ENCODE measurements around the gene SPINT2. TPM values are rescaled to one million over a fixed set of nuclear protein-coding genes. Genes with fewer than 3 reads are reported as not detected.

SPINT2 gene
- polyA plus RNA-seq, 1 donor (not counting 4 experiments of a cell fraction or from before 2014, with no cell fraction given) = 363 TPM

GRCh38 chr19:38315657-38316476, 51.5 kb downstream of the SPINT2 start, which contains the start of gene YIF1B:
Gene YIF1B (minus strand): TSS chr19:38315947. CDS start chr19:38315917, 30 bp downstream.
- peaks cover 25% of the 10 kb centered on the region for H3K79me2 ChIP-seq (ENCODE audit: control insufficient read depth, insufficient read depth, low read length)
- H3K4me3 ChIP-seq (ENCODE audit: control insufficient read depth in 2 of 3, extremely low read depth in 1 of 3, insufficient read depth in 2 of 3, low read depth in 1 of 3, low read length in 3 of 3) = peak within 1 kb of the TSS; percentile 70 to 93 (median 89)
- FAIRE-seq (peak; percentile 57), DNase-seq (ENCODE audit: low read depth, low spot score) (peak; percentile 91)
- peak within 1 kb of the TSS; percentile 86 for H3K4me2 ChIP-seq (ENCODE audit: control insufficient read depth, extremely low read depth, insufficient read depth, low read depth, low read length)
- H3K36me3 ChIP-seq (ENCODE audit: control insufficient read depth in 2 of 2, extremely low read depth in 1 of 2, insufficient read depth in 2 of 2, low read length in 2 of 2) = peaks cover 0 to 4% of the 10 kb centered on the region in 2 experiments
- no peaks in the 10 kb centered on the region for H3K27me3 ChIP-seq (ENCODE audit: control insufficient read depth, extremely low read depth, insufficient read depth, low read length)
- no peaks in the 10 kb centered on the region for H3K9me1 ChIP-seq (ENCODE audit: control insufficient read depth, extremely low read depth, insufficient read depth, low read length)
- peak within 1 kb of the TSS; percentile 83 for H3K27ac ChIP-seq (ENCODE audit: control insufficient read depth, insufficient read depth, low read length)
- H4K20me1 ChIP-seq (ENCODE audit: control insufficient read depth, extremely low read depth, insufficient read depth, low read length) = no peaks in the 10 kb centered on the region
- dilution Hi-C loops (cut with MboI; ENCODE audit: extremely low pct_ligation_motif_present, low sequenced_read_pairs) = no loop called here
- peak within 1 kb of the TSS; percentile 89 for H3K9ac ChIP-seq (ENCODE audit: control insufficient read depth, extremely low read depth, insufficient read depth, low read length)
- peaks cover 27% of the 10 kb centered on the region for H3K4me1 ChIP-seq (ENCODE audit: control insufficient read depth, extremely low read depth, insufficient read depth, low read length)
- peak within 1 kb of the TSS; percentile 54 for H2AFZ ChIP-seq (ENCODE audit: control insufficient read depth, low read length)
- no peak for TF ChIP-seq EZH2 (IDR thresholded peaks at IDR 0.05; ENCODE audit: low read length)
- TF ChIP-seq CTCF (optimal IDR thresholded peaks at IDR 0.05 in 1 of 3, IDR thresholded peaks at IDR 0.05 in 1 of 3, conservative IDR thresholded peaks at IDR 0.05 in 1 of 3; ENCODE audit: extremely low read depth in 1 of 3, insufficient read depth in 2 of 3, low read length in 3 of 3) = no peak
- H3K9me3 ChIP-seq (ENCODE audit: control insufficient read depth, low read depth, low read length) = no peaks in the 10 kb centered on the region

- peak overlapping the region; percentile 52 for H3K9ac ChIP-seq (ENCODE audit: control insufficient read depth, extremely low read depth, insufficient read depth, low read length)
- peak overlapping the region; percentile 53 for H3K27ac ChIP-seq (ENCODE audit: control insufficient read depth, insufficient read depth, low read length)
- no peak for FAIRE-seq
- TF ChIP-seq EZH2 (IDR thresholded peaks at IDR 0.05; ENCODE audit: low read length) (no peak), CTCF (optimal IDR thresholded peaks at IDR 0.05 in 1 of 3, IDR thresholded peaks at IDR 0.05 in 1 of 3, conservative IDR thresholded peaks at IDR 0.05 in 1 of 3; ENCODE audit: extremely low read depth in 1 of 3, insufficient read depth in 2 of 3, low read length in 3 of 3) (no peak)
- no peaks in the 10 kb centered on the region for H4K20me1 ChIP-seq (ENCODE audit: control insufficient read depth, extremely low read depth, insufficient read depth, low read length)
- H3K9me1 ChIP-seq (ENCODE audit: control insufficient read depth, extremely low read depth, insufficient read depth, low read length) = no peaks in the 10 kb centered on the region
- peaks cover 0 to under 1% of the 10 kb centered on the region in 2 experiments for H3K36me3 ChIP-seq (ENCODE audit: control insufficient read depth in 2 of 2, extremely low read depth in 1 of 2, insufficient read depth in 2 of 2, low read length in 2 of 2)
- dilution Hi-C loops (cut with MboI; ENCODE audit: extremely low pct_ligation_motif_present, low sequenced_read_pairs) = no loop called here
- peaks cover 33% of the 10 kb centered on the region for H3K4me1 ChIP-seq (ENCODE audit: control insufficient read depth, extremely low read depth, insufficient read depth, low read length)
- no peak for DNase-seq (ENCODE audit: low read depth, low spot score)
- peak overlapping the region; percentile 51 for H3K4me2 ChIP-seq (ENCODE audit: control insufficient read depth, extremely low read depth, insufficient read depth, low read depth, low read length)
- H3K79me2 ChIP-seq (ENCODE audit: control insufficient read depth, insufficient read depth, low read length) = peaks cover 32% of the 10 kb centered on the region
- H2AFZ ChIP-seq (ENCODE audit: control insufficient read depth, low read length) = peak overlapping the region; percentile 36
- H3K27me3 ChIP-seq (ENCODE audit: control insufficient read depth, extremely low read depth, insufficient read depth, low read length) = no peaks in the 10 kb centered on the region
- H3K4me3 ChIP-seq (ENCODE audit: control insufficient read depth in 2 of 3, extremely low read depth in 1 of 3, insufficient read depth in 2 of 3, low read depth in 1 of 3, low read length in 3 of 3) = peak overlapping the region in 1 of 3 experiments; percentile 43
- H3K9me3 ChIP-seq (ENCODE audit: control insufficient read depth, low read depth, low read length) = no peaks in the 10 kb centered on the region
Measured at GRCh38 chr19:38316477-38317067, 52.2 kb downstream of the SPINT2 start.

Measured in keratinocyte (primary cell).